Colonic mucosa (tissue), 4 donors: Measurements from ENCODE around the gene CENPE. TPM values are rescaled to one million over a fixed set of nuclear protein-coding genes. Genes with fewer than 3 reads are reported as not detected.

Experiments used
- DNase-seq: peaks from one replicate; pipeline ENCODE4 v3.0.0-alpha.2; 2020
- H3K27ac ChIP-seq: fragments of 200-600 bp; one replicate; pipeline ENCODE4 v1.8.0; 2021
- H3K27me3 ChIP-seq: fragments of 200-600 bp; one replicate; pipeline ENCODE4 v1.8.0; 2021
- H3K36me3 ChIP-seq: fragments of 200-600 bp; one replicate; pipeline ENCODE4 v1.8.0; 2021
- H3K4me1 ChIP-seq: fragments of 200-600 bp; one replicate; pipeline ENCODE4 v1.8.0; 2021; ENCODE audit warnings: mild to moderate bottlenecking
- H3K4me3 ChIP-seq: fragments of 200-600 bp; one replicate; pipeline ENCODE4 v1.8.0; 2021
- H3K9ac ChIP-seq, 2 donors: one replicate each; pipeline ENCODE4 v1.7.0; 2013; ENCODE audit warnings: control low read depth in 2 of 2, low read depth in 2 of 2, low read length in 2 of 2
- H3K9me3 ChIP-seq: fragments of 200-600 bp; one replicate; pipeline ENCODE4 v1.8.0; 2021
- intact Hi-C: fragments of 100-400 bp; cut with DNase I; formaldehyde crosslinking; loops from one replicate; pipeline ENCODE4 v1.14.1; 2022
- total RNA-seq, 2 donors: library from RNA; stranded (reverse); fragmentation: NEBNext Ultra II Directional in 1 of 2; extraction: Animal tissue kit (Norgen Biotek cat#: 25700) in 1 of 2; gene quantifications; one replicate each; pipeline ENCODE4 v1.2.1, GENCODE V29; 2021
- TF ChIP-seq, protein P1 (sequence below): fragments of 200-600 bp; IDR thresholded peaks from one replicate; pipeline ENCODE4 v1.8.0; 2022; ENCODE audit warnings: antibody characterized with exemption, mild to moderate bottlenecking
- donor health status: healthy.
- donor health status: DM: no; HTN: no; CAD: no.
- donor health status: DM: no; HTN: no; CAD: no.

CENPE gene
- total RNA-seq, 2 donors from 2014 or later, result 9.8 to 23.2 TPM

DNA sequence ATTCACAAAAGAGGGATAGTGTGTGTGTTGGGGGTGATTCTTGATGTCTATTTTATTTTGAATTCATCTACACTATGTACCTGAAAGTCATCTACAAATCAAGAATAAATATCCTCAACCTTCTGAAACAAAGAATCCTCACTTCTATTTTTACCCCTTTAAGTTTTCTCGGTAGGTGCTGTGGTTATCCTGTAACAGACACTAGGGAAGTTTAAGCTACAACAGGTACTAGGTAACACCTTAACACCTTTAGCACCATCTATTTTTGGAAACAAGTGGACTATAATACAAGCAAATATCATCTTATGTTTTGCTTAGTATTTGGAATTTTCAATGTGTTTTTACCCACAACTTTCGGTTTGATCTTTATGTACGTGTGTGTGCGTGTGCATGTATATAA, 86.5 kb downstream of the CENPE start:
- Histone ChIP-seq H3K4me3 (no peak overlapping the region), H3K9me3 (no peaks in the 10 kb centered on the region), H3K4me1 (no peaks in the 10 kb centered on the region), H3K9ac (no peak overlapping the region), H3K27me3 (no peaks in the 10 kb centered on the region), H3K27ac (no peak overlapping the region), H3K36me3 (no peaks in the 10 kb centered on the region)
- TF ChIP-seq, protein P1, sequence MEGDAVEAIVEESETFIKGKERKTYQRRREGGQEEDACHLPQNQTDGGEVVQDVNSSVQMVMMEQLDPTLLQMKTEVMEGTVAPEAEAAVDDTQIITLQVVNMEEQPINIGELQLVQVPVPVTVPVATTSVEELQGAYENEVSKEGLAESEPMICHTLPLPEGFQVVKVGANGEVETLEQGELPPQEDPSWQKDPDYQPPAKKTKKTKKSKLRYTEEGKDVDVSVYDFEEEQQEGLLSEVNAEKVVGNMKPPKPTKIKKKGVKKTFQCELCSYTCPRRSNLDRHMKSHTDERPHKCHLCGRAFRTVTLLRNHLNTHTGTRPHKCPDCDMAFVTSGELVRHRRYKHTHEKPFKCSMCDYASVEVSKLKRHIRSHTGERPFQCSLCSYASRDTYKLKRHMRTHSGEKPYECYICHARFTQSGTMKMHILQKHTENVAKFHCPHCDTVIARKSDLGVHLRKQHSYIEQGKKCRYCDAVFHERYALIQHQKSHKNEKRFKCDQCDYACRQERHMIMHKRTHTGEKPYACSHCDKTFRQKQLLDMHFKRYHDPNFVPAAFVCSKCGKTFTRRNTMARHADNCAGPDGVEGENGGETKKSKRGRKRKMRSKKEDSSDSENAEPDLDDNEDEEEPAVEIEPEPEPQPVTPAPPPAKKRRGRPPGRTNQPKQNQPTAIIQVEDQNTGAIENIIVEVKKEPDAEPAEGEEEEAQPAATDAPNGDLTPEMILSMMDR, result no peak
- intact Hi-C loops, result no loop called here
- no peak for DNase-seq

DNA sequence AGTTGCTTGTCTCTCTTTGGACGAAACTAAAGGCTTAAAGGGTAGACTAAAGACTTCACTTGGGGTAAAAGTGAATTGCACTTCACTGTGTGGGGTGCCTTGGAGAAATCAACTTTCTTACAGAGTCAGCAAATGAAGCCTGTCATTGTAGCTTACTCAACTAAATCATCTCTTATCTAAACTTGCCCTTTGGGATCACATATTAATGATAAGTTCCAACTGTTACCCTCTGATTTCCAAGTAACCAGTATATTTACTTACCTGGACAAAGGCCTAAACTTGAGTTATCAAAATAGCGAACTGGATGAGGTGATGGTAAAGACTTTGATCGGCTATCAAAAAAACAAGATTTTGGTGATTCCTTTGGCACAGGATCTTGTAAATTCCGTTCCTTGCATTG, 89.6 kb downstream of the CENPE start:
- H3K27me3 ChIP-seq, result no peaks in the 10 kb centered on the region
- TF ChIP-seq, protein P1, result no peak
- DNase-seq, result no peak
- H3K36me3 ChIP-seq, result no peaks in the 10 kb centered on the region
- no peak overlapping the region for H3K9ac ChIP-seq
- no peak overlapping the region for H3K4me3 ChIP-seq
- intact Hi-C loops, result no loop called here
- H3K9me3 ChIP-seq, result no peaks in the 10 kb centered on the region
- no peaks in the 10 kb centered on the region for H3K4me1 ChIP-seq
- H3K27ac ChIP-seq, result no peak overlapping the region

GRCh38 chr4:103105558-103106356, 92.4 kb downstream of the CENPE start:
- no peaks in the 10 kb centered on the region for H3K36me3 ChIP-seq
- intact Hi-C loops, result no loop called here
- TF ChIP-seq, protein P1, result no peak
- H3K9ac ChIP-seq, result no peak overlapping the region
- H3K27me3 ChIP-seq, result no peaks in the 10 kb centered on the region
- H3K9me3 ChIP-seq, result no peaks in the 10 kb centered on the region
- DNase-seq, result no peak
- H3K4me1 ChIP-seq, result no peaks in the 10 kb centered on the region
- H3K27ac ChIP-seq, result no peak overlapping the region
- no peak overlapping the region for H3K4me3 ChIP-seq

GRCh38 chr4:103104886-103105285, 93.3 kb downstream of the CENPE start:
- Histone ChIP-seq H3K4me1 (no peaks in the 10 kb centered on the region), H3K4me3 (no peak overlapping the region), H3K9ac (no peak overlapping the region), H3K36me3 (no peaks in the 10 kb centered on the region), H3K27me3 (no peaks in the 10 kb centered on the region), H3K27ac (no peak overlapping the region), H3K9me3 (no peaks in the 10 kb centered on the region)
- TF ChIP-seq, protein P1, result no peak
- intact Hi-C loops, result no loop called here
- no peak for DNase-seq

- no peaks in the 10 kb centered on the region for H3K27me3 ChIP-seq
- H3K4me3 ChIP-seq, result no peak overlapping the region
- H3K27ac ChIP-seq, result no peak overlapping the region
- H3K4me1 ChIP-seq, result no peaks in the 10 kb centered on the region
- no peak overlapping the region for H3K9ac ChIP-seq
- no peaks in the 10 kb centered on the region for H3K36me3 ChIP-seq
- H3K9me3 ChIP-seq, result no peaks in the 10 kb centered on the region
- TF ChIP-seq, protein P1, result no peak
- no peak for DNase-seq
- intact Hi-C loops, result no loop called here
Observed at GRCh38 chr4:103100691-103101090, 97.5 kb downstream of the CENPE start.
